ENCODE measurements around the gene TNNI2. TPM values are rescaled to one million over a fixed set of nuclear protein-coding genes. Genes with fewer than 3 reads are reported as not detected.

TNNI2 gene
- total and polyA plus RNA-seq, 7 donors = 985 to 6,537 (median 2,859) TPM

- no peaks in the 10 kb centered on the region for H3K27me3 ChIP-seq (ENCODE audit: insufficient read depth in 3 of 3, low read length in 2 of 3)
- 62 to 84% (median 64%) methylated on average over 18 of the region's 18 CpGs for WGBS, 3 donors
- DNase-seq (no peak), ATAC-seq (no peak)
- no peak for TF ChIP-seq CTCF (IDR thresholded peaks at IDR 0.05)
- H3K27ac ChIP-seq = no peak overlapping the region
- no peaks in the 10 kb centered on the region for H3K4me1 ChIP-seq
- no peak overlapping the region for H3K4me3 ChIP-seq
- no peaks in the 10 kb centered on the region for H3K9me3 ChIP-seq
- H3K36me3 ChIP-seq (ENCODE audit: insufficient read depth in 1 of 2, low read depth in 1 of 2) = no peaks in the 10 kb centered on the region
- intact Hi-C loops (cut with DNase I) = loop anchor here in 1 of 2 donors (10.0 kb wide), 1 partner anchor 67 kb away; the partner anchor contains the start of gene TNNT3
Observed at GRCh38 chr11:1847926-1848639, 9.3 kb downstream of the TNNI2 start.

DNA sequence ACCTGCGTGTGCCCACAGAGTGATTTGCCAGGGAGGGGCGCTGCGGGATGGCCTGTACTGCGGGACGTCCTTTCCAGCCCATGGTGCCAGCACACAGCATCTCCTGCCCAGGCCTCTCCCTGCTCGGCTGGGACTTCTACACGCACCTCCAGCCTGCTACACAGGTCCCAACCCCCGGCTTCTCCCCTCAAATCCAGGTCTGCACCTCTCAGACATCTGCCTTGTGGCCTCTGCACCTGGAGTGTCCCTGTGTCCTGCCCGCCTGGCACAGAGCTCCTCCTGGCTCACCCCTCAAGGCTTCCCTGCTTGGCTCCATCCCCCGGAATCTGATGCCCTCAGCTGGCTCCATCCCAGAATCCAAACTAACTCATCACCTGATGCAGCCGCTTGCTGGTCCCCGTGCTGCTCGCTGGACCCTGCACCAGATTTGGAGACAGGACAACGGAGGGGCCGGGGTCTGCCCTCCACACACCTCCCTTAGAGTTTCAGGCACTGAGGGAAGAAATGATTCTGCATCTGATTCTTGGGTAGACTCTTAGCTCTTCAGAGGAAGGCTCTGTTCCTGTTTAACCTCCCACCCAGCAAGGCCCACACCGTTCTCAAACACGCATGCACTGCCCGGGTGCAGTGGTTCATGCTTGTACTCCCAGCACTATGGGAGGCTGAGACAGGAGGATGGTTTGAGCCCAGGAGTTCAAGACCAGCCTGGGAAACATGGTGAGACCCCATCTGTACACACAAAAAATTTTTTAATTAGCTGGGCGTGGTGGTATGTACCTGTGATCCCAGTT is 10.1 kb downstream of the TNNI2 start:
- DNase-seq (no peak), ATAC-seq (peak in 2 of 4 donors; percentile 5 to 8)
- no peak overlapping the region for H3K27ac ChIP-seq
- no peaks in the 10 kb centered on the region for H3K36me3 ChIP-seq (ENCODE audit: insufficient read depth in 1 of 2, low read depth in 1 of 2)
- H3K27me3 ChIP-seq (ENCODE audit: insufficient read depth in 3 of 3, low read length in 2 of 3) = no peaks in the 10 kb centered on the region
- intact Hi-C loops (cut with DNase I) = loop anchor here in 1 of 2 donors (10.0 kb wide), 1 partner anchor 66 kb away; the partner anchor contains the start of gene TNNT3
- no peaks in the 10 kb centered on the region for H3K4me1 ChIP-seq
- no peaks in the 10 kb centered on the region for H3K9me3 ChIP-seq
- 57 to 86% (median 58%) methylated on average over 18 to 19 of the region's 19 CpGs for WGBS, 3 donors
- no peak for TF ChIP-seq CTCF (IDR thresholded peaks at IDR 0.05)
- H3K4me3 ChIP-seq = no peak overlapping the region

GRCh38 chr11:1851468-1852180 is 12.8 kb downstream of the TNNI2 start:
- intact Hi-C loops (cut with DNase I) = no loop called here
- no peak overlapping the region for H3K4me3 ChIP-seq
- H3K4me1 ChIP-seq = peaks cover 12% of the 10 kb centered on the region
- TF ChIP-seq CTCF (IDR thresholded peaks at IDR 0.05) = no peak
- no peak for ATAC-seq
- 86 to 95% (median 93%) methylated on average over 20 to 21 of the region's 21 CpGs for WGBS, 3 donors
- H3K27me3 ChIP-seq (ENCODE audit: insufficient read depth in 3 of 3, low read length in 2 of 3) = no peaks in the 10 kb centered on the region
- no peak overlapping the region for H3K27ac ChIP-seq
- no peak for DNase-seq
- H3K9me3 ChIP-seq = no peaks in the 10 kb centered on the region
- no peaks in the 10 kb centered on the region for H3K36me3 ChIP-seq (ENCODE audit: insufficient read depth in 1 of 2, low read depth in 1 of 2)

DNA sequence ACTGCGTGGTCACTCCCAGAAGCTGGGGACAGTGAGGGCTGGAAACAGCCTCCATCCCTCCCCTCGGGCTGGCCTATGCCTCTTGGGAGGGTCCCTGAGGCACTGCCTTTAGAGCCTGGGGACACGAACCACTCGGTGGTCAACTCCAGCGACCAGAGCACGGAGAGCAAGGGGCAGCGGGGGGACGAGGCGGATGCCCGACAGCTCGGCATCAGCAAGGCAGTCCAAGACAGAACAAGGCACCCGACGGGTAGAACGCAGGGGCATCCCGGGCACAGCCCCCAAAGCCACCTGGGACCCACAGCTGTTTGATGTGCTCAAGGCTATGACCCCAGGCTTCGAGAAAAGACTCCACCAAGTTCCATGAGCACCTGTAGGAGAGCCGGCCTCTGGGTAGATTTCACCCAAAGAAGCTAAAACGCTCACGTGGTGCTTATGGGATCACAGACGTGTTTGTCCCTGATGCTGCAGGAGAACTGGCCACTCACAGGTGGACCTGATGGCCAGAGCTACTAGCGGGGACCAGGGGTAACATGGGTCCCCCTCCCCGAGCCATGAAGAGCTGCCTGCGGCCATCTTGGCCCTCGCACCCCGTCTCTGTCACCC is 13.6 kb downstream of the TNNI2 start:
- no peak overlapping the region for H3K4me3 ChIP-seq
- WGBS, 3 donors = 90 to 93% (median 91%) methylated on average over 24 to 25 of the region's 25 CpGs
- no peaks in the 10 kb centered on the region for H3K27me3 ChIP-seq (ENCODE audit: insufficient read depth in 3 of 3, low read length in 2 of 3)
- no peak for ATAC-seq
- H3K36me3 ChIP-seq (ENCODE audit: insufficient read depth in 1 of 2, low read depth in 1 of 2) = no peaks in the 10 kb centered on the region
- TF ChIP-seq CTCF (IDR thresholded peaks at IDR 0.05) = no peak
- peak in 1 of 2 donors; percentile 36 for DNase-seq
- H3K9me3 ChIP-seq = no peaks in the 10 kb centered on the region
- peaks cover 12% of the 10 kb centered on the region for H3K4me1 ChIP-seq
- no peak overlapping the region for H3K27ac ChIP-seq
- intact Hi-C loops (cut with DNase I) = no loop called here

Measured in psoas muscle (tissue), 8 donors.